NAMALWA (cell line): ENCODE results near the gene SLC16A7.
A peak's percentile ranks its signal among the peaks of the same experiment; 100 is the strongest.
"Not testable (repeated sequence)": the region's sequence is repeated elsewhere in the genome, so short reads cannot be mapped to it uniquely, and the experiment has no call there.

Source experiments
- DNase-seq: peaks from one replicate; pipeline ENCODE4 v3.0.0-alpha.2; 2015; ENCODE audit warnings: low spot score

The SLC16A7 gene

GRCh38 chr12:59595883-59596540 is at the start of gene SLC16A7:
TSS of gene SLC16A7 (plus strand) at chr12:59596029. CDS start at chr12:59704802, 108,773 bp downstream.
- peak; percentile 94 for DNase-seq

GRCh38 chr12:59548930-59549329 is 46.9 kb upstream of the SLC16A7 start:
- DNase-seq, result no peak

GRCh38 chr12:59559696-59560095 is 36.1 kb upstream of the SLC16A7 start:
- no peak for DNase-seq

- no peak for DNase-seq
Observed at GRCh38 chr12:59570145-59570544, 25.7 kb upstream of the SLC16A7 start.

- DNase-seq, result no peak
Observed at GRCh38 chr12:59574406-59574805, 21.4 kb upstream of the SLC16A7 start.

GRCh38 chr12:59575826-59576225 is 20.0 kb upstream of the SLC16A7 start:
- DNase-seq, result no peak

- DNase-seq, result no peak
Observed at GRCh38 chr12:59578254-59578653, 17.6 kb upstream of the SLC16A7 start.

- DNase-seq, result no peak
Observed at GRCh38 chr12:59579631-59580030, 16.2 kb upstream of the SLC16A7 start.

GRCh38 chr12:59580050-59580449 is 15.8 kb upstream of the SLC16A7 start:
- no peak for DNase-seq

- DNase-seq, result no peak
Observed at GRCh38 chr12:59583003-59583712, 12.7 kb upstream of the SLC16A7 start.

- DNase-seq, result no peak
Observed at GRCh38 chr12:59587710-59588109, 8.1 kb upstream of the SLC16A7 start.

GRCh38 chr12:59593761-59594160 is 2.1 kb upstream of the SLC16A7 start:
- no peak for DNase-seq

- no peak for DNase-seq
Observed at GRCh38 chr12:59594943-59595500, 807 bp upstream of the SLC16A7 start.

GRCh38 chr12:59595565-59595882 is 305 bp upstream of the SLC16A7 start:
- no peak for DNase-seq

- peak; percentile 70 for DNase-seq
Observed at GRCh38 chr12:59597385-59597781, 1.6 kb downstream of the SLC16A7 start.

GRCh38 chr12:59600171-59600570 is 4.3 kb downstream of the SLC16A7 start:
- no peak for DNase-seq

GRCh38 chr12:59603754-59604153 is 7.9 kb downstream of the SLC16A7 start:
- no peak for DNase-seq

GRCh38 chr12:59612823-59613434 is 17.1 kb downstream of the SLC16A7 start:
- DNase-seq, result not testable (repeated sequence)

- no peak for DNase-seq
Observed at GRCh38 chr12:59615392-59616165, 19.8 kb downstream of the SLC16A7 start.

GRCh38 chr12:59619461-59620240 is 23.8 kb downstream of the SLC16A7 start:
- DNase-seq, result peak; percentile 18

GRCh38 chr12:59620326-59620725 is 24.5 kb downstream of the SLC16A7 start:
- peak; percentile 21 for DNase-seq
